HepG2 (cell line): ENCODE results near the gene GTF2A1L. TPM values are rescaled to one million over a fixed set of nuclear protein-coding genes. Genes with fewer than 3 reads are reported as not detected.

ENCODE experiments used
- ATAC-seq: fragments of 200-7000 bp; cut with Tn5 transposase; 3 replicates; pipeline ENCODE4 v1.9.1; 2020; ENCODE audit warnings: mild to moderate bottlenecking, moderate library complexity
- BruUV-seq: library from RNA; stranded (reverse); fragments of 400-500 nt; replicated peaks from 2 replicates; lab custom pipeline; 2021; lab: Mats Ljungman, UMichigan
- CTCF ChIA-PET: fragments of 300-600 bp; formaldehyde crosslinking; extraction: SDS; loops from one replicate; lab custom pipeline; 2021; ENCODE audit warnings: low total read pairs, inconsistent platforms, low intra/inter-chr PET ratio; lab: Yijun Ruan, JAX
- POLR2A ChIA-PET: fragments of 350-600 bp; sonication (Branson Sonifier 250); formaldehyde crosslinking; loops from one replicate; lab custom pipeline; 2020; ENCODE audit warnings: antibody characterized with exemption, inconsistent platforms; lab: Yijun Ruan, JAX
- DNase-seq: peaks from one replicate; pipeline ENCODE4 v3.0.0-alpha.2; 2015; ENCODE audit warnings: low spot score
- FAIRE-seq: peaks from 3 replicates; lab custom pipeline; 2011; peaks lifted over from hg19 to GRCh38; lab: Jason Lieb, UNC
- H2AFZ ChIP-seq: one replicate; pipeline ENCODE4 v1.6.1; 2011; ENCODE audit warnings: low read length, inconsistent platforms
- H3K27ac ChIP-seq: fragments of 300-600 bp; 3 replicates; pipeline ENCODE4 v1.8.0; 2011; ENCODE audit warnings: mixed run types, mild to moderate bottlenecking, mixed read lengths, low read length, inconsistent platforms; ENCODE audit not compliant: insufficient read depth; ENCODE audit errors: extremely low read length
- H3K27me3 ChIP-seq, 2 experiments: fragments of 200-600 bp in 1 of 2; 2 replicates in 1 of 2; 3 replicates in 1 of 2; pipeline versions ENCODE4 v1.6.0 to v1.8.0; 2011; ENCODE audit warnings: low read length in 2 of 2, mild to moderate bottlenecking in 2 of 2, moderate library complexity in 2 of 2, inconsistent platforms in 1 of 2; ENCODE audit not compliant: insufficient read depth in 2 of 2, control insufficient read depth in 1 of 2
- H3K36me3 ChIP-seq, 2 experiments: fragments of 200-600 bp in 1 of 2; replicated peaks in 1 of 2; 2 replicates in 1 of 2; 3 replicates in 1 of 2; pipeline versions ENCODE4 v1.5.1 to v1.8.0; 2011; ENCODE audit warnings: low read length in 2 of 2, inconsistent platforms in 1 of 2; ENCODE audit not compliant: insufficient read depth in 2 of 2, control insufficient read depth in 1 of 2
- H3K4me1 ChIP-seq: 2 replicates; pipeline ENCODE4 v1.5.1; 2012; ENCODE audit warnings: low read length, inconsistent platforms; ENCODE audit not compliant: insufficient read depth
- H3K4me2 ChIP-seq: 2 replicates; pipeline ENCODE4 v1.6.0; 2011; ENCODE audit warnings: low read depth, low read length, inconsistent platforms
- H3K4me3 ChIP-seq, 3 experiments: fragments of 200-600 bp in 1 of 3; sonication (generic), shearing (Covaris generic) in 1 of 3; replicated peaks in 1 of 3; 2 replicates each; pipeline ENCODE4 v1.5.1; 2011 to 2016; ENCODE audit warnings: low read length in 3 of 3, inconsistent platforms in 2 of 3, low read depth in 2 of 3, mild to moderate bottlenecking in 2 of 3, control low read depth in 1 of 3, mixed read lengths in 1 of 3; ENCODE audit not compliant: insufficient read depth in 1 of 3
- H3K79me2 ChIP-seq: one replicate; pipeline ENCODE4 v1.6.1; 2011; ENCODE audit warnings: low read length, inconsistent platforms; ENCODE audit not compliant: insufficient read depth
- H3K9ac ChIP-seq: 2 replicates; pipeline ENCODE4 v1.6.0; 2011; ENCODE audit warnings: mild to moderate bottlenecking, low read depth, low read length, inconsistent platforms; ENCODE audit not compliant: insufficient read depth
- H3K9me3 ChIP-seq: 2 replicates; pipeline ENCODE4 v1.5.1; 2012; ENCODE audit warnings: mild to moderate bottlenecking, low read length
- H4K20me1 ChIP-seq: 2 replicates; pipeline ENCODE4 v1.6.0; 2011; ENCODE audit warnings: inconsistent platforms, mild to moderate bottlenecking, low read length, moderate library complexity; ENCODE audit not compliant: insufficient read depth
- DZIP1 ChIP-seq: sonication (generic); formaldehyde crosslinking; IDR thresholded peaks from 2 replicates; pipeline ENCODE4 v1.5.0; 2020; ENCODE audit warnings: mild to moderate bottlenecking, missing genetic modification reagents
- ERF ChIP-seq: IDR thresholded peaks from 2 replicates; pipeline ENCODE4 v1.6.1; 2018; ENCODE audit warnings: missing biosample characterization, missing genetic modification reagents
- SRSF9 ChIP-seq: fragments of 200-400 bp; formaldehyde crosslinking; IDR thresholded peaks from 2 replicates; pipeline ENCODE4 v1.6.1; 2018; ENCODE audit warnings: borderline replicate concordance, mild to moderate bottlenecking, low read depth, low read length; ENCODE audit not compliant: insufficient read depth, poor library complexity, severe bottlenecking
- U2AF2 ChIP-seq: fragments of 200-400 bp; formaldehyde crosslinking; IDR thresholded peaks from 2 replicates; pipeline ENCODE4 v1.6.1; 2017; ENCODE audit warnings: low read depth, mild to moderate bottlenecking, low read length
- ZNF775 ChIP-seq: sonication (generic); formaldehyde crosslinking; IDR thresholded peaks from 2 replicates; pipeline ENCODE4 v1.4.0; 2020; ENCODE audit warnings: missing genetic modification reagents, mild to moderate bottlenecking, moderate library complexity, borderline replicate concordance
- WGBS: methylation state at CpG from one replicate; pipeline ENCODE4 v1.1.6; 2017; ENCODE audit warnings: low lambda C conversion rate; 5-methylcytosine and 5-hydroxymethylcytosine counted together
- in situ Hi-C: cut with HindIII; loops from 2 replicates; pipeline ENCODE4 v1.10.0; 2017; ENCODE audit warnings: low pct_unique_long_range_greater_than_20kb; ENCODE audit not compliant: extremely low pct_ligation_motif_present
- intact Hi-C: fragments of 100-400 bp; cut with micrococcal nuclease; formaldehyde crosslinking; loops from one replicate; pipeline ENCODE4 v1.10.0; 2022; ENCODE audit not compliant: unreplicated experiment
- polyA plus RNA-seq, 8 experiments: library from polyadenylated mRNA; depleted of rRNA in 3 of 8; stranded (reverse) in 7 of 8; unstranded in 1 of 8; fragments of >200 nt; fragmentation: Illumina TruSeq in 4 of 8; extraction: Trizol in 4 of 8; gene quantifications; 2 replicates each; pipeline versions ENCODE4 v1.2.1 to v1.2.3, GENCODE V29; 2011 to 2016; ENCODE audit warnings: low read depth in 4 of 8, missing spikeins in 1 of 8, mixed read lengths in 1 of 8; ENCODE audit not compliant: insufficient read depth in 1 of 8
- total RNA-seq, 5 experiments: library from RNA; depleted of rRNA; stranded (reverse); fragments of >200 nt; fragmentation: Illumina TruSeq; extraction: Trizol; gene quantifications; 2 replicates each; pipeline ENCODE4 v1.2.3, GENCODE V29; 2016; ENCODE audit warnings: low read depth in 1 of 5

The GTF2A1L gene
- total and polyA plus RNA-seq, 2 of the 13 experiments (the other 11 are each of a cell fraction or from before 2014, with no cell fraction given) = not detected

- no peak for TF ChIP-seq U2AF2
- no peak for TF ChIP-seq ZNF775 (CRISPR knock-in tag)
These were observed 108.2 kb downstream of the GTF2A1L start (continued) for GRCh38 chr2:48725696-48726494.

- ChIA-PET POLR2A (no interaction called here), CTCF (no interaction called here)
- FAIRE-seq = no peak
- TF ChIP-seq ERF (CRISPR knock-in tag) (no peak), SRSF9 (no peak), DZIP1 (CRISPR knock-in tag) (no peak)
- no peaks in the 10 kb centered on the region for H3K9me3 ChIP-seq
- WGBS = 0% methylated on average over 2 of the region's 2 CpGs
- no peaks in the 10 kb centered on the region for H3K4me1 ChIP-seq
- H2AFZ ChIP-seq = no peak overlapping the region
- H4K20me1 ChIP-seq = no peaks in the 10 kb centered on the region
- H3K27ac ChIP-seq = no peak overlapping the region
- H3K4me2 ChIP-seq = no peak overlapping the region
- no peaks in the 10 kb centered on the region for H3K79me2 ChIP-seq
- DNase-seq = no peak
- intact Hi-C loops (no loop called here), in situ Hi-C loops (loop anchor here (10.0 kb wide), 1 partner anchor 123 kb away; no protein-coding TSS in a partner anchor)
- no peaks in the 10 kb centered on the region for H3K36me3 ChIP-seq
- no peak overlapping the region for H3K9ac ChIP-seq
- BruUV-seq = no TSS peak
- H3K27me3 ChIP-seq = no peaks in the 10 kb centered on the region
- no peak overlapping the region for H3K4me3 ChIP-seq
- no peak for ATAC-seq
These were observed 109.9 kb downstream of the GTF2A1L start for GRCh38 chr2:48727560-48727959.
